GM18519 (cell line): ENCODE results near the gene XKR7.

Experiments used
- ATAC-seq: cut with Tn5 transposase; IDR thresholded peaks from one replicate; pipeline ENCODE4 v1.9.1; 2021; ENCODE audit warnings: mild to moderate bottlenecking, moderate library complexity; ENCODE audit not compliant: unreplicated experiment, low FRiP score

The XKR7 gene

DNA sequence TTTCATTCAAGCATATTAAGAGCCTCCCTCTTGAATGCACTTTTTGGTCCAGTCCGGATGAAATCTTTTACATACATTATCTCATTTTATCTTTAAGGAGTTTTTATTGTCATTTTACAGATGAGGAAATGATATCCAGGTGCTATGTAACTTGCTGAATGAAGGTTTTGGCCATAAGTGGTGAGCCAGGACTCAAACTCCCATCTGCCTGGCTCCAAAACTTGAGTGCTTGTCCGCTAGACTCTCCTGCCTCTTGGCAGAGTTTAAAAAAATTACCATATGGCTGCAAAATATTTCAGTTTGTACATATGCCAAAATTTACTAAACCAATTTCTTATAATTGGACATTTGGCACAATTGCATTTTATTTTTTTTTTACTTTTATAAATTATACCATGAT lies 28.3 kb upstream of the XKR7 start:
- no peak for ATAC-seq

DNA sequence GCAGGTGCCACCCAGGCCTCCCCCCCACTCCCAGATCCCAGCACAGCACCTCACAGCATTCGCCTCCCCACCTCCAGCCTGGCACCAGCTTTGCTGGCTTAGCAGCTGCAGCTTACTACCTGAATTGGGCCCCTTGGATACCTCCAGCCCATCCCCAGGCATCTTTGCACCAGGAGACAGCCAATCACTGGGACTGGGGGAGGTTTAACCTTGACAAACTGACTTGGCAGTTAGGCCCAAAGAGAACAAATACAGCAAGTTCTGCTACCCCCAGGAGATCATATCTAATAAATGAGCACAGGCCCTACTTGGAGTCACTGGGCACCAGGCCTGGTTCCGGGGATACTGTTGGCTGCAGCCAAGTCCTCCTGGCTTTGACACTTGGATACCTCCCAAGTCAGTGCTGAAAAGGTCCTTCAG lies 24.9 kb upstream of the XKR7 start:
- no peak for ATAC-seq

DNA sequence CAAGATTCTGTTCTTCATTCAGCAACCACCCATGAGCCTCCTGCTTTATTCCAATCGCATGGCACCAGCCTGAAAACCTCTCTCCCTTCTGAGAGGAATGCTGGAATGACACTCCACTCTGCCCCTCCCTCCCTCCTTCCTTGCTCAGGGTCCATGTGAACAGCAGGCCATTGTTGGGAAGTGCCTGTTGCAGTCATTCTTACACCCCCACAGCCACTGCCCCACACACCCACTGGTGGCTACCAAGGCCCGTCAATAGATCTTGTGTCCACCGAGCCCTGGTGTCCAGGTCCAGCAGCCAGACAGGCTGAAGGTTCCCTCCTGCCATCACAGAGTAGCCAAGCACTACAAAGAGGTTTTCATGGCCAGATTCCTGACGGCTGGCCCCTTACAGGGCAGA lies 22.6 kb upstream of the XKR7 start:
- no peak for ATAC-seq

DNA sequence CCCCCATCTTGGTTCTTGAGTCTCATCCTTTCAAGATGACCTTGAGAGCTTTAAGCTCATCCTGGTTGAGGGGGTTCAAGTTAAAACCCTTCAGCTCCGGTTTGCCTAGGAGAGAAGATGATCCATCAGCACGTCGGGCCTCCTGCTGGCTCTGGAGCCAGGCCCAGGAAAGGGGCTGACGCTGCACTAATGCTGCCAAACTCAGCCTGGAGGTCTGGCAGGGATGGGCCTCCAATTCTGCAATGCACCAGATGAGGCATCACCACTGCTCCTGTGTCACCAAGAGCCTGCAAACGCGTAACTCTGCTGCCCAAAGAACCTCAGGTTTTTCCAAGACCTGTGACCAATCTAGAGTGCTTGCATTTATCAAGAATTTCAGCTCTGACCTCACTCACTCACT lies 22.2 kb upstream of the XKR7 start:
- ATAC-seq, result no peak

DNA sequence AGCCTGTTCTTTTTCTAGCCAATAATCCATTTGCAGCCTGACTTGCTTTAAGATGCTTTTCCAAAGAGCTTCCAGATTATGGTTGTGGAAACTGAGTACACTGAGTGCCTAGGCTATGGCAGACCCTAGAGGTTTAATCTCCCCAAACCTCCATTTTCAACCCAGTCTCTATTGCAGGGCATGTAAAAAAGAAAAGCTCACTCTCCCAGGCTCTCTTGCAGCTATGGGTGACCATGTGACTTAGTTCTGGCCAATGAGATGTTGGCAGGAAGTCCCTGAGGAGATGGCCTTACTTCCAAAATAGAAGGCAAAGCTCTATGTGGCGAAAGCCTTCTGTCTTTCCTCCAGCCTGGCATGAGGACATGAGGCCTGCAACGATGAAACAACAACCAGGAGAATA lies 19.9 kb upstream of the XKR7 start:
- no peak for ATAC-seq

DNA sequence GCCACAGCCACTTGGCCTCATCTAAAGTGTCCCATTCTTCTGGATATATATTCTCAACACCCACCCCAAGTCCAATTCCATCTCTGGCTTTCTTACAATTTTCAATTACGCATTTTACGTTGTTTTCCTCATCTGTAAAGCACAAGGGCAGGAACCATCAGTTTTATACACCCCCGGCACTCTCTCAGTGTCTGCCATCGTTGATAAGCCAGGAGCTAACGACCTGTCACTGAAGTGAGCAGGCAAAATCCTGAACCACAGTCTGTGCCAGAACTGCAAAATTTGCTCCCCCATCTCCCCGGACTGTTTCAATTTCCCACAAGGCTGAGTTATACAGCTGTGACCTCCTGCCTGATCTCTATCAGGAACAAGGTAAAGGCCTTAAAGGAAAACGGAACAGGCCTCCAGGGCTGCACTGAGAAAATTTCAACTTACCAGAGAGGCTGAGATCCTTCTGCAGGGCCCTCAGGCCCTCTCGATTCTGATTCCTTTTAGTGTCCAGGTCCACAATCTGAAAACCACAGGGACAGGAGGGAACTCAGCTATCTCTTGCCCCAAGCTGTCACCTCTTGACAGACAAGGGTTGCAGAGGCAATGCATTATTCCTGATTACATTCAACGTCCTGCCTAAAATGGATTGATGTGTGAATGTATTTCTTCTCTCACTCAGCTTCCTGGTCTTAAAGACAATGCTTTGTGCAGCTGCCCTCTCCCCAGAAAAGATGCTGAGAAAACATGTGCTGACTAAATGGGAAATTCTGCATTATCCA lies 17.9 kb upstream of the XKR7 start:
- ATAC-seq, result no peak

DNA sequence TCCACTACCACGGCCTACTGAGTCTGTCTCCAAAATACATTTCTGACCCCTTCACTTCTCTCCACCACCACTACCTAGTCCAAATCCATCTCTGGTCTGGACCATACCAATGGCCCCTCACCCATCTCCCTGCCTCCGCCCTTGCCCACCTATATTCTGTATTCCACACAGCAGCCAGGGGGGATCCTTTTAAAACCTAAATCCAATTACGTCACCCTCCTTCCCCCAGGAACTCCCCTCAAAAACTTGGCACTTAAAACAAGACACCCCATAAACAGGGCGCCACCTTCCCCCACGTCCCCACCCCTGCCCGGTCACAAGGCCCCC lies 16.8 kb upstream of the XKR7 start:
- no peak for ATAC-seq

DNA sequence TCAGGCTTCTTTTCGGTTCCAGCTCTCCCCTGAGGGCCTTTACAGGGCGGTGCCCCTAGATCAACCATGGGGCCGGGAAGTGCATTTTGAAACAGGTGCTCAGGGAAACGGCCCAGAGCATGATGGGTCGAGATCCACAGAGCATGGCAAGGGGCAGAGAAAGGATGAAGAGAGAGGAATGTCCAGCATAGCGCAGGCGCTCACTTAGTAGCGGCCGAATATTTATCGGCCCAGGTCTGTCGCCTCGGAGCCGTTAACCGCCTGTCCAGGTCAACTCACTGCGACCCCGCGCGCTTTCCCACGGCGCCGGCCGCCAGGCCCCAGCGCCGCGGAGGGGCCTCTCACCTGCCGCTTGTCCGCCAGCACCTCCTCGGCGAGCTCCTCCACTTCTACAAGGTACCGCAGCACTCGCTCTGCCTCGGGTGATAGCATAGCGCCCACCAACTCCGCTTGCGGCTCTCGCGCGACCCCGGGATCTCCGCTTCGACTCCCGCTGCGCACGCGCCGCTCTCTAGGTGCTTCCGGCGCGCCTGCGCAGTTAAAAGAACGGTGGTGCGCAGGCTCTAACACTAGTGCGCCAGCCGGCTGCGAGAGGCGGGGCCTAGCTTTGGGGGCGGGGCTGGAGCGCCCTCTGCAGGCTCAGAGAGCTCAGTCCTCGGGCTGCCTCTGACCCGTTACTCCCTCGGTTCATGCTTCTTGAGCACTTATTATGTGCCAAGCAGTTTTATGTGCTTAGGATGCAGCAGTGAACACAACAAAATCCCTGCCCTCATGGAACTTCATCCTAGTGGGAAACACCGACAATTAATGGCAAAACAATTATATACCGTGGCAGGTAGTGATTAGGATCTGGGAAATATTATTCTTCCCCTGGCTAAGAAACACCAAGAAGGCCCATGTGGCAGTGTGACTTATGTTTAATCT lies 16.2 kb upstream of the XKR7 start, which contains the start of gene PDRG1:
PDRG1 (minus strand) TSS at position 517 of the 924 bp plus-strand sequence; CDS start at position 432, 85 bp downstream.
- peak; percentile 87 for ATAC-seq

DNA sequence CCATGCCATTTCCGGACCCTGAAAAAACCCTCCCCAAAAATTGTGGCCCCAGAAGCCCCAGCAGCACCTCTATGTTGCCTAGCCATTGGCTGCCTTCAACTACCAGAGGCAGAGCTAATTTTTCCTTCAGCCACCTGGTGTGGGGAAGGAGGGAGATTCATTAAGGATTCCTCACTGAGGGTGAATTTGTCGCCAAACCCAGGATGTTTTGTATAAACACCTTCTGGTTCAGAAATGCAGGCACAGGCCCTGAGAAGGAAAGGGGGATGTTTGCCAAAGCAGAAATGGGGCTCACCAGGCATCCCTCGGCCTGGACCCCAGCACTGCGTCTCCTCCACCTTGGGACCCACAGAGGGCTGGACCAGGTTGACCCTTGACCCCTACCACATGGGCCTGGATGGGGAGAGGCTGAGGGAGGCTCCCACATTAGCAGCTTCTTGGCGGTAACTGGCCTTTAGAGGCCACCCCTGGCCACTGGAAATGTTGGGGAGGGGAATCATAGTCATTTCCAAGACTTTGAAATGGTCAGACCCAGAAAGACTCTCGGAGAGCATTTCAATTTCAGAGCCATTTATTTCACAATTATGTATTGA lies 14.3 kb upstream of the XKR7 start:
- no peak for ATAC-seq

DNA sequence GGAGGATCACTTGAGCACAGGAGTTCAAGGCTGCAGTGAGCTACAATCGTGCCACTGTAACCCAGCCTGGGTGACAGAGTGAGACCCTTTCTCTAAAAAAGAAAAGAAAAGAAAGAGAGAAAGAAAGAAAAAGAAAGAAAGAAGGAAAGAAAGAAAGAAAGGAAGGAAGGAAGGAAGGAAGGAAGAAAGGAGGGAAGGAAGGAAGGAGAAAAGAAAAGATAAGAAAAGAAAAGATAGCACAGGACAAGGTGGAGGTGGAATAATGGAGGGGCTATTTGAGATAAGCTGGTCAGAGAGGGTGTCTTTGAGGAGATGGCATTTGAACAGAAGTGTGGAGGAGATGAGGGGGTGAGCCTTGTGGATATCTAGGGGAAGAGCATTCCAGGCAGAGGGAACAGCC lies 13.5 kb upstream of the XKR7 start:
- ATAC-seq, result no peak

DNA sequence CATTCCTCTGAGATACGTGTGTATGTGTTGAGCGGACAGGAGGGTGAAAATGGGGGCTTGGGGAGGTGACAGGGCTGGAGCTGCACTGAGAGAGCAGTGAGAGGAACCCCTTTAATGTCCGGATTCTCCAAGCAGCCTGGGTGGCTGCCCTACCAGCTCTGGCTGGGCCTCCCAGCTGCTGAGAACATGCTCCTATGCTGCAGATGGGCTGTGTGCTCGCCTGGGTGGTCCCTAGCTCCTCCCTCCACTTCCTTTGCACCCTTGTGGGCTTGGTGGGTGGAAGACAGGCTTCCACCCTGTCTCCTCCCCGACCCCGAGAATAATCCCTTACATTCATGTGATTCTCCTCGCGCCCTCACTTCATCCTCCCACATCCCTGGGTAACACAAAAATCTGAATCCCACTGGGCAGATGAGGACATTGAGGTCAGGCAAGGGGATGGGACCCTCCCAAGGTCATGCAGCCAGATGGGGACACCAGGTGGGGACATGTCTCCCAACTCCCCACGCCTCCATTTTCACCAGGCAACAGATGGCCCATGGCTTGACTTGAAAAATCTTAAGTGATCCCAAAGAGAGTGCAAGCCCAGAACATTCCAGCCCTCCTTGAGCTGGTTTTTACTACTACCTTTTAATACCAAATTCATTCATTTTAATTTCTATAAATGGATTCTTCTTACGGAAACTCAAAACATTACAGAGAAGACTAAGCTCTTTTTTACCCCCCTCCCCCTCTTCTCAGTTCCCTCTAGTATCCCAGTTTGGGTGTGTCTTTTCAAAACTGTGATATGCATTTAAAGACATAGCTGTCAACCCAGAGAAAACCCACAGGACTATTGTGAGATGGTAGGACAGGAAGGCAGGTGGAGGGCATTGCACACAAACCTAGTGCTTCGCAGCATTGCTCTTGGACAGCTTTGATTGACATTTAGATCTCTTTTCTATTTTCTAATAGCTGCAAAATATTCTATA lies 11.1 kb upstream of the XKR7 start:
- ATAC-seq, result no peak

DNA sequence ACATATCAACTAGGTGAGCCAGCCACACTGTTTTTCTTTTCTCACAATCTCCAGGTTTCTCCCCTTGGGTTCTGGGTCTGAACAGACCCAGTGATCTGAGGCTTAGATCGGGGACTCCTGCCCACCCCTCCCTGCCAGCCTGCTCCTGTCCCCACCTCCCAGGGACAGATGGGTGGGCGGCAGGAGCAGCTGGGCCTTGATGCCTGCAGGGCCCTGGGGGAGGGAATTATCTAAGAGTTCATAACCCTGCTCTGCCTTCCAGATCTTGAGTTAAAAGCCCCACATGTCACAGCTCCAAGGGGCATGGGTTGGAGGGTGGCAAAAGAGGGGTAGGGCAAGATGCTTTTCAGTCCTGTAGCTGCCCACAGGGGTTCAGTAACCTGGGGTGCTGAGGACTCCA lies 5.2 kb upstream of the XKR7 start:
- no peak for ATAC-seq

DNA sequence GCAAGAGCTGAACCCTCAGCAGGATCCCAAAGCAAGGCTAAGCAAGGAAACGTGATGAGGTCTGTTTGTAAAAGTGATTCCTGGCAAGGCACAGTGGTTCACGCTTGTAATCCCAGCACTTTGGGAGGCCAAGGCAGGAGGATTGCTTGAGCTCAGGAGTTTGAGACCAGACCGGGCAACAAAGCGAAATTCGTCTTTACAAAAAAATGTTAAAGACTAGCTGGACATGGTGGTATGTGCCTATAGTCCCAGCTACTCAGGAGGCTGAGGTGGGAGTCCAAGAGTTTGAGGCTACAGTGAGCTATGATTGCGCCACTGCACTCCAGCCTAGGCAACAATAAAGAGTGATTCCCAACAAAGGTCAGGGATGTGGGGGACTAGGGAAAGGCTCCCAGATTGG lies 4.1 kb upstream of the XKR7 start:
- no peak for ATAC-seq

DNA sequence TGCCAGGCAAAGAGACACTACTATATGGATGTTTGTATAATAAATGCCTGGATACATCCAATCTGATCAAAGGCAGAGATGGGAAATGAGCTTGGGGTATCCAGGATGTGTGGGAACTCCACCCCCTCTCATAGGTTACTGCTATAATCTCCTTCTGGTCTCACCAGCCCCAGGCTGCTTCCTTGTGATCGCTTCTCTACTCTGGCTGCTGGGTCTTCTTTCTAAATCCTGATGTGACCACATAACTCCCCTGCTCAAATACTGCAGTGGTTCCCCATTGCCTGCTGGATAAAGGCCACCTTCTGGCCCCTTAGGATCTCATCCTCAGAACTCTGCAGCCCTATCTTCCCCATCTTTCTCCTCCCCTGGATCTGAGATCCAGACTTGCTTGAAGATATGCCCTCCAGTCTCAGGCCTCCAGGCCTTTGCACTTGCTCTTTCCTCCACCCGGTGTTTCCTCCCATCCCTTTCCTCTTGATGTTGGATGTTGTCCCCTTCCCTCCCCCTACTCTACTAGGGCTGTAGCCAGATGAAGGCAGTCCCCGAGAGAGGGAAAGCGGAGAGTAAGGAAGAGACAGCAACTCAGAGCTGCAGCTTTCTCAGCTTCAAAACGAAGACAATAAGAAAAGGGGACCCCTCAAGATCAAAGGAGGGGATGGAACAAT lies 828 bp upstream of the XKR7 start:
- ATAC-seq, result no peak

DNA sequence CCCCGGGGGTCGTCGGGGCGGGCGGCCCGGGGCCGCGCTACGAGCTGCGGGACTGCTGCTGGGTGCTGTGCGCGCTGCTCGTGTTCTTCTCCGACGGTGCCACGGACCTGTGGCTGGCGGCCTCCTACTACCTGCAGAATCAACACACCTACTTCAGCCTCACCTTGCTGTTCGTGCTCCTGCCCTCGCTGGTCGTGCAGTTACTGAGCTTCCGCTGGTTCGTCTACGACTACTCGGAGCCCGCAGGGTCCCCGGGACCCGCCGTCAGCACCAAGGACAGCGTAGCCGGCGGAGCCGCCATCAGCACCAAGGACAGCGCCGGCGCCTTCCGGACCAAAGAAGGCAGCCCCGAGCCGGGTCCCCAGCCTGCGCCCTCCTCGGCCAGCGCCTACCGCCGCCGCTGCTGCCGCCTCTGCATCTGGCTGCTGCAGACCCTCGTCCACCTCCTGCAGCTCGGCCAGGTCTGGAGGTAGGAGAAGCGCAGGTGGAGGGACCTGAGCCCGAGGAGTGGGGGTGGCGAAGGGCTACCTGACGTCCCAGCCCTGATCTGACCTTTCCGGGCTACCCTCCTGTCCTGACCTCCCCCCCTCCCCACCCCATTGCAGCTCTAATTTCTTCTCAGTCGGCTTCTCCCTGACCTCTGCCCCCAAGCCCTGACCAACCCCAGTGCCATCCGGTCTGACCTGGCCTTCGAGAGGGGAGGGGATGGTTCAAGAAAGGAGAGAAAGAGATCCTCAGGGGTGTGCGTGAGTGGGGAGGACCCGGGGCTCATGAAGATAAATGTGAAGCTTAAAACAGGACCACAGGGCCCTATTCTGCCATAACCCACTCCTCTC lies 558 bp downstream of the XKR7 start:
- peak; percentile 46 for ATAC-seq

DNA sequence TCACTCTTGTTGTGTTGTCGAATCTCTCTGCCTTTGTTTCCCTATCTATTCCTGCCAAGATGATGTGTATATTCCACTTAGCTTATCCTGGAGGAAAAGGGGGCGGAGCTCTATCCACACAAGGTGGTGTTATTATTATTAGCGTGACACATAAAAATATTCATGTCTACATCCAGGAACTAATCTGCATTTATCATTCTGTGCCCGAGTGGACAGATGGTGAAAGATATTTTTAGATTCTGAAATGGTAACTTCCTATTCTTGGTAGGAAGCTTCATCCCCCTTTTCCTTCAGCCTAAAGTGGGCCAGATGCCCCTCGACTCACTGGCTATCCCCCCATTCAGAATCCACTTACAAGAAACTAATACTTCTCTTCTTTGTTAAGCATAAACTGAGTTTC lies 2.0 kb downstream of the XKR7 start:
- ATAC-seq, result no peak

DNA sequence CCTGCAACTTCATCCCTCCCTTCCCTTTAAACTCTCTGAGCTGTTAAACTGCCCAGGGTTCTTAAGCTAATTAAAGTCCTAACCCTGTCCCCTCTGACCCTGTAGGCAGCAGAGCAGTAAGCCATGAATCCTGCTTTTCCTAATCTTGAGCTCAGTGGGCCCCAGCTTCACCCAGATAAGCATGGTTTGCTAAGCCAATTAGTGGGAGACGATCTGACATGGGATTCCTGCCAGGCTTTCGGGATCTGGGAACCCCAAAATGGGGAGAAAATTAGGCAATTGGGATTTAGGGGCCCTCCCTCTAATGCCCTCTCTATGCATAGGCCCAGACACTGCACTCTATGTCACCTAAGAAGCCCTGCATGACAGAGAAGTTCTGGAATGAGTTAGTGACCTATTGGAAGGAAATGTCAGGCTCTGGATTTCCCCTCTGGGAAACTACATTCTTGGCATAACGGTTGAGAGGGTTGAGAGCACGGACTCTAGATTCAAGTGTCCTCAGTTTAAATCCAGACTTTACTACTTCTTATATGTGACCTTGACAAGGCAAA lies 4.6 kb downstream of the XKR7 start:
- ATAC-seq, result no peak

DNA sequence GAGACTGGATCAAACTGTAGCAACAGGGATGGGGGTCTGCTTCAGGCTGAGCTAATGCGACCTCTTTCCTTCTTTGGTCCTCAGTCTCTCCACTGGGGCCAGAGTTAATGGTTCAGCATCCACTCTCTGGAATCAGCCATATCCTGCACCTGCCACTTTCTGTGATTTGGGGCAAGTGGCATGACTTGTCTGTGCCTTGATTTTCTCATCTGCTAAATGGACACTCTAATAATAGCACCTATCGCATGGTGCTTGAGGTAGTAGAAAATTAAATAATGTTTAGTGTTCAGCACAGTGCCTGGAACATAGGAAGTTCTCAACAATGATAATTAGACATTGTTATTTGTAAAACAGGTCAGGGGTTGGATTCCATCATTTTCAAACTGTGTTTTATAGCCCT lies 6.3 kb downstream of the XKR7 start:
- no peak for ATAC-seq
